Kidney (tissue), 14 donors: ENCODE results near the gene SACS. TPM values are rescaled to one million over a fixed set of nuclear protein-coding genes. Genes with fewer than 3 reads are reported as not detected.

Experiments used
- DNase-seq, 5 donors: peaks; one replicate each; pipeline ENCODE4 v3.0.0-alpha.2; 2013 to 2020
- FAIRE-seq: peaks from 2 replicates; lab custom pipeline; 2012; peaks lifted over from hg19 to GRCh38; lab: Jason Lieb, UNC
- H3K27ac ChIP-seq, 2 donors: one replicate each; pipeline ENCODE4 v1.7.0; 2013; ENCODE audit warnings: low read depth in 2 of 2, low read length in 2 of 2, inconsistent platforms in 1 of 2
- H3K27me3 ChIP-seq: one replicate; pipeline ENCODE4 v1.7.1; 2013; ENCODE audit warnings: low read length, inconsistent platforms; ENCODE audit not compliant: control insufficient read depth, insufficient read depth
- H3K36me3 ChIP-seq, 3 donors: one replicate each; pipeline versions ENCODE4 v1.7.0 to v1.7.1; 2013; ENCODE audit warnings: low read length in 3 of 3, control low read depth in 1 of 3, inconsistent platforms in 1 of 3; ENCODE audit not compliant: insufficient read depth in 3 of 3, control insufficient read depth in 2 of 3
- H3K4me1 ChIP-seq, 3 donors: one replicate each; pipeline versions ENCODE4 v1.7.0 to v1.7.1; 2013; ENCODE audit warnings: low read length in 3 of 3, inconsistent platforms in 1 of 3, low read depth in 1 of 3; ENCODE audit not compliant: control insufficient read depth in 2 of 3, insufficient read depth in 2 of 3
- H3K4me3 ChIP-seq, 3 donors: one replicate each; pipeline versions ENCODE4 v1.7.0 to v1.8.1; 2013; ENCODE audit warnings: low read length in 3 of 3, control low read depth in 1 of 3, inconsistent platforms in 1 of 3
- H3K9ac ChIP-seq, 3 donors: one replicate each; pipeline versions ENCODE4 v1.7.0 to v1.7.1; 2013; ENCODE audit warnings: low read length in 3 of 3, control low read depth in 1 of 3, inconsistent platforms in 1 of 3
- H3K9me3 ChIP-seq, 3 donors: one replicate each; pipeline versions ENCODE4 v1.7.0 to v1.7.1; 2013; ENCODE audit warnings: low read length in 3 of 3, control low read depth in 1 of 3, inconsistent platforms in 1 of 3; ENCODE audit not compliant: control insufficient read depth in 2 of 3, insufficient read depth in 1 of 3
- CTCF ChIP-seq: IDR thresholded peaks from 3 replicates; pipeline ENCODE4 v1.5.1; 2012; ENCODE audit warnings: mild to moderate bottlenecking, moderate library complexity, borderline replicate concordance; ENCODE audit not compliant: insufficient read depth; ENCODE audit errors: extremely low read depth
- intact Hi-C: fragments of 100-400 bp; cut with DNase I; formaldehyde crosslinking; loops from one replicate; pipeline ENCODE4 v1.11.1; 2022
- polyA plus RNA-seq: library from polyadenylated mRNA; stranded (reverse); fragments of 350-450 nt; fragmentation: Illumina TruSeq; extraction: RNeasy Lipid Tissue Mini Kit (QIAGEN cat#74804); gene quantifications from one replicate; pipeline ENCODE4 v1.2.3, GENCODE V29; 2014; ENCODE audit warnings: low read depth, low replicate concordance; ENCODE audit not compliant: insufficient read depth
- total RNA-seq: library from RNA; stranded (reverse); fragmentation: NEBNext Ultra II Directional; extraction: Animal tissue kit (Norgen Biotek cat#: 25700); gene quantifications from one replicate; pipeline ENCODE4 v1.2.1, GENCODE V29; 2021
- donor health status: control.
- donor health status: control.
- donor health status: control.
- donor health status: control.
- donor health status: control.
- donor health status: DM: yes; HTN: yes; CAD: no.
- donor health status: Normal renal cell carcinoma (clear cell type).

SACS gene
- total and polyA plus RNA-seq, 2 donors from 2014 or later = 0.58 to 12.5 TPM

GRCh38 chr13:23347601-23348000 lies 85.9 kb downstream of the SACS start:
- Histone ChIP-seq H3K4me3 (no peak overlapping the region), H3K9me3 (no peaks in the 10 kb centered on the region), H3K27me3 (no peaks in the 10 kb centered on the region), H3K27ac (no peak overlapping the region), H3K4me1 (peaks cover 0 to 3% (median 0%) of the 10 kb centered on the region in 3 donors), H3K9ac (no peak overlapping the region), H3K36me3 (no peaks in the 10 kb centered on the region)
- no peak for TF ChIP-seq CTCF
- no peak for FAIRE-seq
- no peak for DNase-seq
- intact Hi-C loops = no loop called here

GRCh38 chr13:23344931-23345595 lies 88.4 kb downstream of the SACS start:
- Histone ChIP-seq H3K27ac (no peak overlapping the region), H3K4me3 (no peak overlapping the region), H3K27me3 (no peaks in the 10 kb centered on the region), H3K9me3 (no peaks in the 10 kb centered on the region), H3K4me1 (peaks cover 0 to 3% (median 0%) of the 10 kb centered on the region in 3 donors), H3K9ac (no peak overlapping the region), H3K36me3 (peaks cover 0 to 1% (median 0%) of the 10 kb centered on the region in 3 donors)
- intact Hi-C loops = no loop called here
- TF ChIP-seq CTCF = no peak
- FAIRE-seq (no peak), DNase-seq (peak in 1 of 5 donors; percentile 8)

- Histone ChIP-seq H3K27me3 (no peaks in the 10 kb centered on the region), H3K9me3 (no peaks in the 10 kb centered on the region), H3K4me1 (no peaks in the 10 kb centered on the region), H3K9ac (no peak overlapping the region), H3K36me3 (peaks cover 0 to 3% (median 2%) of the 10 kb centered on the region in 3 donors), H3K27ac (no peak overlapping the region), H3K4me3 (no peak overlapping the region)
- DNase-seq = no peak
- no peak for FAIRE-seq
- TF ChIP-seq CTCF = no peak
- intact Hi-C loops = no loop called here
Measured at GRCh38 chr13:23339225-23339624, 94.3 kb downstream of the SACS start.
